G401 (cell line): Measurements from ENCODE around the gene KRT8. TPM values are rescaled to one million over a fixed set of nuclear protein-coding genes. Genes with fewer than 3 reads are reported as not detected.

Experiments
- DNase-seq: peaks from one replicate; pipeline ENCODE4 v3.0.0-alpha.2; 2015; ENCODE audit warnings: low spot score
- in situ Hi-C: cut with HindIII; loops from 2 replicates; pipeline ENCODE4 v1.10.0; 2016; ENCODE audit warnings: low sequenced_read_pairs, mixed read lengths
- total RNA-seq: library from RNA; depleted of rRNA; stranded (reverse); fragments of >200 nt; shearing (Covaris generic); gene quantifications from 2 replicates; pipeline ENCODE4 v1.2.3, GENCODE V29; 2014

The KRT8 gene
- total RNA-seq, 1 experiment from 2014 or later, result 3,929 TPM

DNA sequence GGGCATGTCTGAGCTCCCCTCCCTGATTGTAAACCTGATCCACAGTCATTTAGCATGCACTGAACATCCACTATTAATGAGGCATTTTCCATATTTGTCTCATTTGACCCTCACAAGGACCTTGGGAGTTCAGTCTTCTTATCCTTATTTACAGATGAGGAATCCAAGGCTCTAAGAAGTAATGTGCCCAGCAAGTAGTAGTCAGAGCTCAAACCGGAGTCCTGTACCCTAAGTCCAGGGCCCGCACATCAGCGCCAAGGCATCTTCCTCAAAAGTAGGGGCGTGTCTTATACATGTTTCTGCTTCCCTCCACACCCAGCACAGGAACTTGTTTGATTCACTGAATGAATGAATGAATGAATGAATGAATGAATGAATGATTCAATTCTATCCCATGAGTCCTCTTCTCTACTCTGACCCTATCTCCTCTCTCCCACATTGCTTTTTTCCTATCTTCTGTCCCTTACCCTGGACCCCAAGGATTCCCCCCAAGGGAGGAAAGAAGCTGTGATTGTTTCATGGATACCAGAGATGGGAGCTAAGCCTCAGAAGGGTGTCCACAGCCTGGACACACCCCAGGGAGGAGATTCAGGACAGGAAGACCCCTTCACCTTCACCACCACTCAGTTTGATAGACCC lies 21.8 kb upstream of the KRT8 start:
- no peak for DNase-seq
- in situ Hi-C loops, result no loop called here

DNA sequence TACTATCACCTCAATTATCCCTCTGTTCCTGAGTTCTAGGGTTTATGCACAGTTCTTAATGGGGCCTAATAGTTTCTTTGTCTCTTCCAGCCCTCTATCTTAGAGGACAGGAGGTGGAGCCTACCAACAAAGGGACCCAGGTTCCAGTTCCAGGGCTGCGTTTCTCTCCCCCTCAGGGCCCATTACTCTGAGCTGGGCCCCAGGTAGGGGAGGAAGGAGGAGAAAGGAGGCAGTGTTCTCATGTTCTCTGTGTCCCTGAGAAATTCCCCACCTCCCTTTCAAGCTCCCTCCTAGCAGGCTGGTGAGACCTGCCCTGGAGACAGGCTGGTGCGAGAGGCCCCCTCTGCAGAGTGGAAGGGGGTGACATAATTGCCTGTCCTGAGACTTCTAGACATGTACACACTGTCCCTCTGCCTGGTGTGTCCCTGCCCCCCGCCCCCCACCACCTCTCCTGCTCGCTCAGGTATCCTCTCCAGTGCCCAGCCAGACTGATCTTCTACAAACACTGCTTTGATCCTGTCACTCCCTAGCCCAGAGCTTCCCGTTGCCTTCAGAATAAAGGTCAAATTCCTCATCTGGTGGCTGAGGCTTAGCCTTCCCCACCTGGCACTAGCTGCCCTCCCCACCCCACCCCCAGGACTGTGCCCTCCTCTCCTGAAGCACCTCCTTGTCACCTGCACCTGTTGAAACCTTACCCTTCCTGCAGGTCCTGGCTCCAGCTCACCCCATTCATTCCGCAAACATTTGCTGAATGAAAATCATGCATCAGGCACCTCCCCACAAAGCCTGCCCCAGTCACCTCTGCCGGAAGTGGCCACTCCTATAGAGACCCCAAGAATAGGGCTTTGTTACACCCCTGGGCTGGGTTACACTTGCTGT lies 21.1 kb upstream of the KRT8 start:
- DNase-seq, result no peak
- in situ Hi-C loops, result no loop called here

DNA sequence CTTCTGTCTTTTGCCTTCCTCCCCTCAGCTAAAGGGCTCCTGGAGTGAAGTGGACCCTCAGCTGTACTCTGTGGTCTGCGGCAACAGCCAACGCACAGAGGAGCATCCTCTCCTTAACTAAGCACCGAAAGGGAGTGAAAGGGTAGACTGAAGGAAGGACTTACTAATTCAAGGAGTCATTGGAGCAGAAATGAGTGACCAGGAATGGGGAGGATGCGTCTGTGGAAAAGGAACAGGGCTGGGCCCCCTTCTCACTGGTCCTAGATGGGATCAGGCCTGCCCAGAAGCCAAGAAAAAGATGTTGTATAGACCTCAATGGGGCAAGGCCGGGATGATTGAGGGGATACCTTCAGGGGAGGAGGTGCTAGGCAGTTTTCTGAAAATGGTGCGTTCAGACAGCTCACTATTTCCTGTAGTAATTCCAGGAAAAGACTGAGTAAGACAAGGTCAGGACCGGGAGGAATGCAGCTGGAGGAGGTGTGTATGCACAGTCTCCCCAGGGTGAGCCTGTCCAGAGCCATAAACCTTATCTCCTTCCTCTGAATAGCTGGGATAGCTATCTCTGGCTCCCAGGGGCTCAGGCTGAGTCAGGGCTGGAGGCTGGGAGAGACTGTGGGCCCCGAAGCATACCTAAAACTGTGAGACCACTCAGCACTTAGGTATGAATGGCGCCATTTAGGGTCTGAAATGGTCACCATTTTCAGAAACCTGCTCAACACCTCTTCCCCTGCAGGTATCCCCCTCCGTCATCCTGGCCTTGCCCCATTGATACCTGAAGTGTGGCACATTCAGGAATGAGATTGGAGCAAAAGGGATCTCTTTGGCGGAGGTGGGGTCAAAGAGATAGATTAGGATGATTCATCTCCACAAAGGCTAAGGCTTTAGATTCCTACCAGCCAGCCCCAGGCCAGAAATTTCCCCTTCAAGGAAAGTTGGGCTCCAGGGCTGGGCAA lies 20.2 kb upstream of the KRT8 start:
- in situ Hi-C loops, result no loop called here
- DNase-seq, result peak; percentile 17

DNA sequence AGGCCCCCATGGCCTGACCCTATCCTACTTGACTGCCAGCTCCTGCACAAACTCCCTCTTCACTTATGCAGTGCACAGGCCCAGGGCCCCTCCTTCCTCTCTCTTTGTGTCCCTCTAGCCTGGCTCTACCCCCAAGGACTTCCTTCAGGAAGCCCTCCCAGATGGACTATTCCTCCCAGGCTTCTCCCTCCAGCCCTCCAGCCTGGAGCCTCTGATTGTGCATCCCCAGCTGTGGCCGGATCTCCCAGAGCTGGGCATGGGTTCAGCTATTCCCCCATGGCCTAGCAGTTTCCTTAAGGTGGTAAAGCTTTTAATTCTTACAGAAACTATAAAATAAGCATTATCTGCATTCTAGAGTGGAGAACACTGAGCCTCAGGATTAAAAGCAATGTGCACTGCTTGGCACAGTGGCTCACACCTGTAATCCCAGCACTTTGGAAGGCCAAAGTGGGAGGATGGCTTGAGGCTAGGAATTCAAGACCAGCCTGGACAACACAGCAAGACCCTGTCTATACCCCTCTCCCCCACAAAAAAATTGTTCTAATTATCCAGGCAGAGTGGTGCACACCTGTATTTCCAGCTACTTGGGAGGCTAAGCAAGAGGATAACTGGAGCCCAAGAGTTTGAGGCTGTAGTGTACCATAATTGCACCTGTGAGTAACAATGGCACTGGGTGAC lies 16.8 kb upstream of the KRT8 start:
- DNase-seq, result no peak
- in situ Hi-C loops, result no loop called here

DNA sequence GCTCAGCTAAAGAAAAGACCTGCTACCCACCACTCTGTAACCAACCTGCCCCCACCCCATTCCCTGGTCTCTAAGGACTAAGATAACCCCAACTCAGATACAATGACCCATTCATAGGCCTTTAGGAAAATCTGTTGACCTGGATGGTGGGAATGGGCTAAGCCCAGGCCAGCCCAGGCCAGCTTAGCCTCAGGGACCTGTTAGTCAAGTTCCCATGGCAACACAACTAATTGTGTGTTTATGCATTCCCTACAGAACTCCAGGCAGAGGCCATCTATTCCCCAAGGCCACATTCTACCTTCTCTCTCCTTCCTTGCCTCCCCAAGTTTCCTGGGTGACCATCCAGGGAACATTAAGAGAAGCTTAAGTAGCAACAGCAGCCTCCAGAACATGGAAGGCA lies 16.1 kb upstream of the KRT8 start:
- DNase-seq, result no peak
- in situ Hi-C loops, result no loop called here

DNA sequence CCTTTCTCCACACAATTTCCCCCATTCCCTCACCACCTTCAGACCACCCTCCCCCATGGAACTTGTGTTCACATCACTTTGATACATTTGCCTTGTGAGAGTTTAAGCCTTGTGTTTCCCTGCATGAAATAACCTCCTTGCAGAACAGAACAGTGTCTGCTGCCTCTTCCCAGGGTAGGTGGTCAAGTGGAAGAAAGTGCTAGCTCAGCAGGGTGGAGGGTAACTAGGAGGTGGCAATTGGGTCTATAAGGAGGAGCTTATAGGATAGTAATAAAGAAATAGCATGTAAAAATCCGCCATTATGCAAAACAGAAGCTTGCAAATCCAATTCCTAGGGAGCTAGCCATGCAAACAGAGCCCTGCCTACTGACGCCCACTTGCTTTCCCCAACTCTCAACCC lies 13.9 kb upstream of the KRT8 start:
- in situ Hi-C loops, result no loop called here
- DNase-seq, result no peak

DNA sequence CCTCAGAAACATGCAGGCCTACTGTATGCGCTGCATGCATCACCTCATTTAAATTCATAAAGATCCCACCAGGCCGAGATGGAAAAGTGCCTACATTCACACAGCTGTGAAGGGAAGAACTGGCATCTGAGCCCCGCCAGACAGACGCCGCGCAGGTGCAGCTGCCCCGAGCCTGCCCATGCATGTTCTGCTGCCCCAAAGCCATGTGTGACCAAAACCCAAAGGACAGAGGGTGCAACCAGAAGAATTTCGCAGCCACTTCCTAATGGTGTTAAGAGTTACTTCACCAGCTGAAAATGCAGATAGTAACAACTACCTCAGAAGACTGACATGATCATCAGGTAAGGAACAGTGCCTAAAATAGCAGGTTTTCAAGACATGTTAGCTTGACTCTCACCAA lies 13.5 kb upstream of the KRT8 start:
- in situ Hi-C loops, result no loop called here
- no peak for DNase-seq

DNA sequence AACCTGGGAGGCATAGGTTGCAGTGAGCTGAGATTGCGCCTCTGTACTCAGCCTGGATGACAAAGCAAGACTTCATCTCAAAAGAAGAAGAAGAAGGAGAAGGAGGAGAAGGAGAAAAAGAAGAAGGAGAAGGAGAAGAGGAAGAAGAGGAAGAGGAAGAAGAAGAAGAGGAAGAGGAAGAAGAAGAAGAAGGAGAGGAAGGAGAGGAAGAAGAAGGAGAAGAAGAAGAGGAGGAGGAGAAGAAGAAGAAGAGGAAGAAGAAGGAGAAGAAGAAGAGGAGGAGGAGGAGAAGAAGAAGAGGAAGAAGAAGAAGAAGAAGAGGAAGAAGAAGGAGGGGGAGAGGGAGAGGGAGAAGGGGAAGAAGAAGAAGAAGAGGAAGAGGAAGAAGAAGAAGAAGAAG lies 12.9 kb upstream of the KRT8 start:
- in situ Hi-C loops, result no loop called here
- DNase-seq, result no peak

DNA sequence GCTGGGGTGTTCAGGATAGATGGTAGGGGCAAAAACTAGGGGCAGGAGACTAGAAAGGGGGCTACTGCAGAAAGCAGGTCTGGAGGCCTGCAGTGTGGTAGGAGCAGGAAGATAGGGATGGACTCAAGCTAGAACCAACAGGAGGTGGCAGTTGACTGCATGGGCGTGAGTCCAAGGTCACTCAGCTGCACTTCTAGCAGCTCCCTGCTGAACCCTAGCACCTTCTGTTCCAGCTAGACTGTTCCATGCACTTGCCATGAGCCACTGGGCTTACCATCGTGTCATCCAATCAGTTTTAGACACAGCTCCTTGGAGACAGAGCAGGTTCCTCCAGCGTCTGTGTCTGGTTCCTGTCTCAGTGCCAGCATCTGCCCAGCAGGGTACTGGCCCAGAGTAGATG lies 11.3 kb upstream of the KRT8 start:
- no peak for DNase-seq
- in situ Hi-C loops, result no loop called here

DNA sequence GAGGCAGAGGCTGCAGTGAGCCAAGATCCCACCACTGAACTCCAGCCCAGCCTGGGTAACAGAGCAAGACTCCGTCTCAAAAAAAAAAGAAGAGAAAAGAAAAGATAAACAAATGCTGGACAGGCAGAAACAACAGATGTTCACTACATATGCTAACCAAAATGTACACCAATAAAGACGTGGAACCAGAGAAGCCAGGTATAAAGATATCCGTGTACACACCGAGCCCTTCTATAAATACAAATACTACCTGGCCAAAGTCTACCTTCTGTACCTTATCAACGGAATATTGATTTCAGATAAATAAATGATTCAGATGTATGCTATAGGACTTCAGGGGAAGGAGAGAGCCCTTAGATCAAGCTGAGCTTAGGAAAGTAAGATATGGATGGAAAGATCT lies 10.8 kb upstream of the KRT8 start:
- in situ Hi-C loops, result no loop called here
- DNase-seq, result no peak

DNA sequence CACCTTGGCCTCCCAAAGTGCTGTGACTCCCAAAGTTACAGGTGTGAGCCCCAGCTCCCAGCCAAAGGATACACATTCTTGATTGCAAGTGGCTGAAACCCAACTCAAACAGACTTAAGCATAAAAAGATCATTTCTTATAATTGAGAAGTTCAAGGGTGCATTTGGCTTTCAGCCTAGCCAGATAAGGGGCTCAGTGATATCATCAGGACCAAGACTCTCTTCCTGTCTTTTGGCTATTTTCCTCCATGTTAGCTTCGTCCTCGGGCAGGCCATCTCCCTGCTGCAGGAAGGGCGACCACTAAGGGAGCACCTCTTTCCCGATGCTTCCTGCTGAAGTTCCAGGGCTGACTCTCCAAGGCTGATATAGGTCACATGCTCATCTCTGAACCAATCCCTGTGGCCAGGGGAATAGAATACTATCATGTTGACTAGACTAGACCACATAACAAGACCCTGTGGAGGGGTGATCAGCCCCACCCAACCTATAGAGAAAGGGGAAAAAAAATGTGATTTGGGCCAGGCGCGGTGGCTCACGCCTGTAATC lies 9.8 kb upstream of the KRT8 start:
- DNase-seq, result no peak
- in situ Hi-C loops, result no loop called here

DNA sequence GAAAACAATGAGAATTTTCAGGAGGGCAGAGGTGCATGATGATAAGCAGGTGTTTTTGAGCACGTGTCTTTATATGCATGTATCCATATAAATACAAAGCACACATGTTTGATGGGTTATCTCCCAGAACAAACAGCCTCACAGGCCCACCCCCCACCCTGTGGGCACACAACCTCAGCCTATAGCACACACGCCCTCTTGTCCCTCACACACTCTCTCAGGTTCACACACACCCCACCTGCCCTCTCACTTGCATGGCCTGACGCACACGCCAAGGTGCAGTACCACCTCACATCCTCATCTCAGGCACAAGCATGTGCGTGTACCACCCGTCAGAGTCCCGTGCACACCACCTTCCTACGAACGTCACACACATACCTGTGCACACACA lies 8.6 kb upstream of the KRT8 start:
- in situ Hi-C loops, result no loop called here
- DNase-seq, result no peak

DNA sequence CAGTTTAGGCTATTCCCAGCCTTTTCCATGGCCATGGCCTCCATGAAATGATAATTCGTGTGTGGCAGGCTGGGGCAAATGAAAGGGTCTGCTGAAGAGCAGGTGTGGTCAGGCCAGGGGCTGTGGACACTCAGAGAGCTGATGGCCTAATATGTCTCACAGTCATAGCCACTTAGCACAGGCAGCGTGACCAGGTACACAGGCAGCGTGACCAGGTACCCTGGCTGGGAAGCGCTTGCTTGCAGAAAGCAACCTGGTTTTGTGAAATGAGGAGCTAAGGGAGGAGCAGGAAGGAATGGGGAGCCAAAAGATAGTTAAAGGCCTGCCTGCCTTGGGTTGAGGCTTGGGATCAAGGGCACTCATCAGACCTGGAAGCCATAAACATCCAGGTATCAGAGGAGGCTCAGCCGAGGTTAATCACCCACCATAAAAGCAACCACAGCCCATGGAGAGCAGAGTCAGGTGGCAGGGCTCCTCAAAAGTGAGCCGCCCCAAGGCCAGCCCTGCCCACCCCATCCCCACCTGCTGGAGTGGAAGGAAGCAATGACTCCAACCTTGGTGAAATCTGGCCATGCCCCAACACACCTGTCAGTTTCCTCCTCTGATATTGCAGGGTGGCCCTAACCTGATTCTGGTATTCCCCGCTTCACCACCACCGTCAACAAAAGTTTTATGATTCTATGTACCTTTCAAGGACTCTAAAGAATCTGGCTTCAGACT lies 8.0 kb upstream of the KRT8 start:
- no peak for DNase-seq
- in situ Hi-C loops, result no loop called here

DNA sequence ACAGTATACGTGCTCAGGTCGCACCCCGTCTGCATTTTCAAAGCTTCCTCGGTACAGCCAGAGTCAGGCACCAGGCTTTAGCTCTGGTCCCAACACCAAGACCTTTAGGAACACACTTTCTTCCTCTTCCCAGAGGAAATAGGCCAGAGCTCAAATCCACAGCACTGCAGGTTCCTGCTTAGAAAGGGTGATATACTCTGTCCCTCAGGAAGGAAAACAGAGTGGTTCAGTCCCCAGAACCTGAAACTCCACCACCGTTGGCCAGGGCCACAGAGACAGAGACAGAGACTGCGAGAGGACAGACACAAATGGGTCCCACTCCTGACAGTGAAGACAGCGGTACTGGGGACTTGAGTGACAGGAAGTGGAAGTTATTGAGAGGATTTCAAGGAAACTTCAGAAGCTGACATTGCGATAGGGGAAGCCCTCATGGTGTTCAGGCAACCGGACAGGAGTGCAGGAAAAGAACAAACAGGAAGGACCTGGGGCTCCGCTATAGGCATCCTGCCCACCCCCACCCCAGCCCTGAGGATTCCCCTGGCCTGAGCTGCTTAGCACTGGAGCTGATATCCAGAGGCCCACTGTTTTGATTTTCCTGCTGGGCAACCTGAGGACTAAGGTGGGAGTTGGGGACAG lies 5.5 kb upstream of the KRT8 start:
- DNase-seq, result no peak
- in situ Hi-C loops, result no loop called here

DNA sequence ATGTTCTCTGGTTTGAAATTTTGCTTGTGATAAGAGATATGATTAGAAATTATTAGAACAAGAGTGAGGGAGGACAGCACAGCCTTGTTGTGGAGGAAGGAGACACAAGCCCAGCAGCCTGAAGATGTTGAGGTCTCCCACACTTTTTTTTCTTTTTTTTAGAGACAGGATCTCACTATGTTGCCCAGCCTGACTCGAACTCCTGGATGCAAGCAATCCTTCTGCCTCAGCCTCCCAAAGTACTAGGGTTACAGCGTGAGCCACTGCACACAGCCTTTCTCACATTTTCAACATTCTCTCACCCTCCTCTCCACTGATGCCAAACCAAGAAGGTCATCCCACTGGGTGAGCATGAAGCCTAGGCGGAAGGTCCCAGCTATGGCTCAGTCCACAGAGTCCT lies 4.9 kb upstream of the KRT8 start:
- in situ Hi-C loops, result no loop called here
- no peak for DNase-seq

DNA sequence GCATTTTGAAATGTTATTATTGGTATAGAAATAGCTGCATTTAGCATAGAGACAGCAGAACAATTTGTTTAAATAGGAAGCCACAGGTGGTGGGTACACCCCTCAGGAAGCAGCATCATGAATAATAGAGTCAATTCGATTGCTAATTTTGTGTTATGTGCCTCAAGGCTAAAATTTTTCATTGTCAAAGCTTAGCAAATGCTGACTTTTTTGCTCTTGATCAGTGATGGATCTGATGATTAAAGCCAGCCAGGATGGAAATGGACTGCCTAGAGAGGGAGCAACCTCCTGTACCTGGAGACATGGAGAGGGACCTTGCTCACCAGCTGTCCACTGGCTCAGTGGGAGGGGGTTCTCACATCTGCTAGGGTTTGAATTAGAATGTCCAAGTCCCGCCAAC lies 4.5 kb upstream of the KRT8 start:
- in situ Hi-C loops, result no loop called here
- no peak for DNase-seq

DNA sequence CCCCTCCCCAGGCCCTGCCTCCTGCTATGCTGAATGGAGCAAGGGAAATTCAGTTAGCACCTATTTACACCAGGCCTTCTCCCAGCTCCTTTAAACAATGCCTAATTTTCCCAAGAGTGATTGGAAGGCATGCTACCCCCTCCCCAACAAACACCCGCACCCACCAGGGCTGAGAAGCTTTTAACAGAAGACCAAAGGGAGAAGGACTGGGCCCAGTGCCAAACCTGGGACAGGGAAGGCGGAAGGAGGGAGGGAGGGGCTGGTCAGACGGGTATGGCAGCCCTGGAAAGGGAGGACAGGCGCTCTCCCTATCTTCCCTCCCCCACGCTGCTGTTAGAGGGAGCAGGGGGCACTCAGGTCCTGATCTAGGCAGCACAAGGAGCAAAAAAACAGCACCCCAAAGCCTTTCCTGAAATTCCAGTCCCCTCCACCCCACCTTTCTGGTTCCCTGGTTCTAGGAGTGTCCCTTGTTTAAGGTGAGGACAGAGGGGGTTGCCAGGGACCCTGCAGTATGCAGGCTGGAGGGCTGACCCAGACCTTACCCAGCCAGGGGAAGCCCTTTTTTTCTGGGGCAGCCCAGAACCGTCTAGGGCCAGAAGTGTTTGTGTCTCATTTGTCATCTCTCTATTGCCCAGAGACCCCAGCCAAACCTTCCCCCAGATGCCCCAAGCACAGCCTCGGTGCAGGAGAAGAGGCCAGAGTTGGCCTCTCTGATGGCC lies 2.4 kb upstream of the KRT8 start:
- DNase-seq, result no peak
- in situ Hi-C loops, result no loop called here
